ENCODE data around the gene SULT4A1. TPM values are rescaled to one million over a fixed set of nuclear protein-coding genes. Genes with fewer than 3 reads are reported as not detected.

SULT4A1 gene
- total RNA-seq, 2 donors from 2014 or later, result 0.26 TPM; not detected in 1

- no peaks in the 10 kb centered on the region for H3K9me3 ChIP-seq
- ATAC-seq, result peak; percentile 75
Measured at GRCh38 chr22:43789452-43789851, 72.9 kb downstream of the SULT4A1 start.

GRCh38 chr22:43783777-43784176 lies 78.5 kb downstream of the SULT4A1 start:
- WGBS, 2 donors, result 95 to 100% methylated on average over 2 of the region's 2 CpGs
- no peaks in the 10 kb centered on the region for H3K27me3 ChIP-seq

More at GRCh38 chr22:43789452-43789851, 72.9 kb downstream of the SULT4A1 start:
- H3K27me3 ChIP-seq, result no peaks in the 10 kb centered on the region
- H3K36me3 ChIP-seq (replicated peaks in 1 of 2; ENCODE audit: insufficient read depth in 1 of 2, low read depth in 2 of 2), result no peaks in the 10 kb centered on the region
- no peaks in the 10 kb centered on the region for H3K4me1 ChIP-seq
- no peak overlapping the region for H3K27ac ChIP-seq
- H3K4me3 ChIP-seq, result no peak overlapping the region
- intact Hi-C loops (cut with DNase I), result no loop called here
- peak; percentile 23 to 66 (median 32) for DNase-seq
- TF ChIP-seq CTCF (IDR thresholded peaks at IDR 0.05), result no peak
- no peak for TF ChIP-seq POLR2A (IDR thresholded peaks at IDR 0.05)
- 60 to 78% methylated on average over 7 of the region's 7 CpGs for WGBS, 2 donors

GRCh38 chr22:43782448-43782847 lies 79.9 kb downstream of the SULT4A1 start:
- Histone ChIP-seq H3K27ac (no peak overlapping the region), H3K27me3 (no peaks in the 10 kb centered on the region), H3K4me1 (no peaks in the 10 kb centered on the region), H3K9me3 (no peaks in the 10 kb centered on the region), H3K36me3 (replicated peaks in 1 of 2; ENCODE audit: insufficient read depth in 1 of 2, low read depth in 2 of 2) (no peaks in the 10 kb centered on the region), H3K4me3 (no peak overlapping the region)
- DNase-seq (no peak), ATAC-seq (no peak)
- intact Hi-C loops (cut with DNase I), result no loop called here
- TF ChIP-seq CTCF (IDR thresholded peaks at IDR 0.05), result no peak
- TF ChIP-seq POLR2A (IDR thresholded peaks at IDR 0.05), result no peak
- WGBS, 2 donors, result 76 to 83% methylated on average over 3 of the region's 3 CpGs

More at GRCh38 chr22:43783777-43784176, 78.5 kb downstream of the SULT4A1 start:
- H3K36me3 ChIP-seq (replicated peaks in 1 of 2; ENCODE audit: insufficient read depth in 1 of 2, low read depth in 2 of 2), result no peaks in the 10 kb centered on the region
- TF ChIP-seq POLR2A (IDR thresholded peaks at IDR 0.05) (no peak), CTCF (IDR thresholded peaks at IDR 0.05) (no peak)
- intact Hi-C loops (cut with DNase I), result no loop called here
- H3K4me3 ChIP-seq, result no peak overlapping the region
- DNase-seq, result no peak
- no peak for ATAC-seq
- H3K9me3 ChIP-seq, result no peaks in the 10 kb centered on the region
- no peak overlapping the region for H3K27ac ChIP-seq
- H3K4me1 ChIP-seq, result no peaks in the 10 kb centered on the region

GRCh38 chr22:43777286-43777685 lies 85.0 kb downstream of the SULT4A1 start:
- no peak overlapping the region for H3K4me3 ChIP-seq
- no peaks in the 10 kb centered on the region for H3K27me3 ChIP-seq
- WGBS, 2 donors, result 70 to 72% methylated on average over 4 of the region's 4 CpGs
- intact Hi-C loops (cut with DNase I), result no loop called here
- ATAC-seq, result no peak
- H3K4me1 ChIP-seq, result no peaks in the 10 kb centered on the region
- no peaks in the 10 kb centered on the region for H3K9me3 ChIP-seq
- TF ChIP-seq POLR2A (IDR thresholded peaks at IDR 0.05) (no peak), CTCF (IDR thresholded peaks at IDR 0.05) (no peak)
- no peak for DNase-seq
- no peak overlapping the region for H3K27ac ChIP-seq
- H3K36me3 ChIP-seq (replicated peaks in 1 of 2; ENCODE audit: insufficient read depth in 1 of 2, low read depth in 2 of 2), result no peaks in the 10 kb centered on the region

- intact Hi-C loops (cut with DNase I), result no loop called here
- WGBS, 2 donors, result 78 to 83% methylated on average over 8 to 9 of the region's 9 CpGs
- Histone ChIP-seq H3K27ac (no peak overlapping the region), H3K27me3 (no peaks in the 10 kb centered on the region), H3K36me3 (replicated peaks in 1 of 2; ENCODE audit: insufficient read depth in 1 of 2, low read depth in 2 of 2) (no peaks in the 10 kb centered on the region), H3K4me3 (no peak overlapping the region), H3K4me1 (no peaks in the 10 kb centered on the region), H3K9me3 (no peaks in the 10 kb centered on the region)
- TF ChIP-seq POLR2A (IDR thresholded peaks at IDR 0.05), result no peak
- no peak for TF ChIP-seq CTCF (IDR thresholded peaks at IDR 0.05)
- no peak for ATAC-seq
- DNase-seq, result no peak
Measured at GRCh38 chr22:43776081-43776670, 86.1 kb downstream of the SULT4A1 start.

All from body of pancreas (tissue), 4 donors.